ENCODE results near the gene MMD2.

MMD2 gene

GRCh38 chr7:4957847-4958476 is 1.0 kb downstream of the MMD2 start:
- DNase-seq (ENCODE audit: low read depth), result no peak
- H3K4me3 ChIP-seq (ENCODE audit: low read depth, low read length), result no peak overlapping the region
- no peak for TF ChIP-seq CTCF (IDR thresholded peaks at IDR 0.05; ENCODE audit: insufficient read depth, low read depth, low read length, missing control alignments)

- peak; percentile 54 for DNase-seq (ENCODE audit: low read depth)
- H3K4me3 ChIP-seq (ENCODE audit: low read depth, low read length), result no peak overlapping the region
- TF ChIP-seq CTCF (IDR thresholded peaks at IDR 0.05; ENCODE audit: insufficient read depth, low read depth, low read length, missing control alignments), result no peak
Observed at GRCh38 chr7:4951903-4952636, 6.9 kb downstream of the MMD2 start.

GRCh38 chr7:4951304-4951703 is 7.7 kb downstream of the MMD2 start:
- no peak for DNase-seq (ENCODE audit: low read depth)
- no peak overlapping the region for H3K4me3 ChIP-seq (ENCODE audit: low read depth, low read length)
- TF ChIP-seq CTCF (IDR thresholded peaks at IDR 0.05; ENCODE audit: insufficient read depth, low read depth, low read length, missing control alignments), result no peak

- DNase-seq (ENCODE audit: low read depth), result no peak
- no peak overlapping the region for H3K4me3 ChIP-seq (ENCODE audit: low read depth, low read length)
- TF ChIP-seq CTCF (IDR thresholded peaks at IDR 0.05; ENCODE audit: insufficient read depth, low read depth, low read length, missing control alignments), result no peak
Observed at GRCh38 chr7:4948402-4948801, 10.6 kb downstream of the MMD2 start.

- no peak overlapping the region for H3K4me3 ChIP-seq (ENCODE audit: low read depth, low read length)
- no peak for TF ChIP-seq CTCF (IDR thresholded peaks at IDR 0.05; ENCODE audit: insufficient read depth, low read depth, low read length, missing control alignments)
- DNase-seq (ENCODE audit: low read depth), result no peak
Observed at GRCh38 chr7:4945949-4946348, 13.0 kb downstream of the MMD2 start.

GRCh38 chr7:4944939-4945338 is 14.0 kb downstream of the MMD2 start:
- H3K4me3 ChIP-seq (ENCODE audit: low read depth, low read length), result no peak overlapping the region
- no peak for DNase-seq (ENCODE audit: low read depth)
- TF ChIP-seq CTCF (IDR thresholded peaks at IDR 0.05; ENCODE audit: insufficient read depth, low read depth, low read length, missing control alignments), result no peak

Measured in GM12865 (cell line).